Transverse colon (tissue), 3 donors: ENCODE results near the gene CHCHD3.

ENCODE experiments used
- CTCF ChIP-seq, 5 experiments: fragments of 200-600 bp in 3 of 5; fragments of 450-650 bp in 2 of 5; sonication (generic) in 3 of 5; IDR thresholded peaks; 1 replicate in 2 of 5; 2 replicates in 3 of 5; pipeline ENCODE4 v1.5.1; 2016 to 2017; ENCODE audit warnings: antibody characterized with exemption in 5 of 5, inconsistent platforms in 3 of 5, mild to moderate bottlenecking in 2 of 5, moderate library complexity in 1 of 5
- EP300 ChIP-seq: sonication (generic); formaldehyde crosslinking; IDR thresholded peaks from one replicate; pipeline ENCODE4 v1.6.1; 2017; ENCODE audit warnings: antibody characterized with exemption, low read depth
- POLR2A ChIP-seq: fragments of 450-650 bp; IDR thresholded peaks from one replicate; pipeline ENCODE4 v1.6.1; 2016; ENCODE audit warnings: antibody characterized with exemption, mild to moderate bottlenecking, moderate library complexity

GRCh38 chr7:132855901-132856300, 226.0 kb downstream of the CHCHD3 start:
- TF ChIP-seq CTCF (IDR thresholded peaks at IDR 0.05): no peak
- TF ChIP-seq POLR2A: no peak
- TF ChIP-seq EP300: no peak
